Heart left ventricle (tissue), 13 donors: ENCODE measurements around the gene IL31RA.

Experiments used
- POLR2A ChIP-seq, 2 donors: fragments of 450-650 bp; IDR thresholded peaks; one replicate each; pipeline ENCODE4 v1.6.1; 2017; ENCODE audit warnings: antibody characterized with exemption in 2 of 2, mild to moderate bottlenecking in 2 of 2, moderate library complexity in 2 of 2
- TF ChIP-seq, protein P1 (sequence below), 12 donors: fragments of 200-600 bp; sonication (generic) in 4 of 12; IDR thresholded peaks; one replicate each; pipeline versions ENCODE4 v1.5.0 to v1.8.0; 2018 to 2022; ENCODE audit warnings: antibody characterized with exemption in 12 of 12, mild to moderate bottlenecking in 5 of 12
- donor health status: ischemic (EF 13 %, LVEDD 7.1; RV severe dilation, severe dysfunction).
- donor health status: DM: no; HTN: yes; CAD: no.
- donor health status: DM: no; HTN: no; CAD: no.
- donor health status: ischemic (EF 25% LVEDD 6.9; RV normal size, moderate dysfunction).
- donor health status: ischemic (EF 25% LVEDD 5.7; RV mildly dilated, moderate dysfunction).
- donor health status: ischemic (EF 35%, LVEDD 5.7; RV mildly dilated, moderate dysfunction).
- donor health status: nonischemic (EF 11% LVEDD 7.7; RV severe dilation, severe dysfunction).
- donor health status: DM: yes; HTN: yes; CAD: no.
- donor health status: PGD.
- donor health status: ischemic (EF 29% LVEDD 5.4; RV normal size, mild dysfunction).
- donor health status: nonischemic (EF 23%, LVEDD 6.1; RV moderate dilation, normal function).

DNA sequence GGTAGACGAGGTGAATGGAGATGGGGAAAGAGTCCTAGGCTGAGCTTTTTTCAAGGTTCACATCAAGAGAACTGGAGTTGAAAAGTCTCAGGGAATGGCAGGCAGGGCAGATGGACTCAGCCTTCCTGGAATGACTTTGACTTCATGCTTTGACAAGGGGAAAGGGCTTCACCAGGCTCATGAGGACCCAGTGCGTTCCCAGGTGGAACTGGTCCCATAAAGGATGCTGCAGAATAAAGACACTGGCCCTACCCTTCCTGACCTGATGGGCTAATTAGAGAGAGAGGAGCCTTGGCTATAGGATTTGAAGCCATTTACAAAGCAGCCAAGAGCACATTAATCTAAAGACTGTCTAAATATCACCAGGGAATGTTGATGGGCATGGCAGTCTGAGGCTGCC lies 63.8 kb downstream of the IL31RA start:
- TF ChIP-seq, protein P1, sequence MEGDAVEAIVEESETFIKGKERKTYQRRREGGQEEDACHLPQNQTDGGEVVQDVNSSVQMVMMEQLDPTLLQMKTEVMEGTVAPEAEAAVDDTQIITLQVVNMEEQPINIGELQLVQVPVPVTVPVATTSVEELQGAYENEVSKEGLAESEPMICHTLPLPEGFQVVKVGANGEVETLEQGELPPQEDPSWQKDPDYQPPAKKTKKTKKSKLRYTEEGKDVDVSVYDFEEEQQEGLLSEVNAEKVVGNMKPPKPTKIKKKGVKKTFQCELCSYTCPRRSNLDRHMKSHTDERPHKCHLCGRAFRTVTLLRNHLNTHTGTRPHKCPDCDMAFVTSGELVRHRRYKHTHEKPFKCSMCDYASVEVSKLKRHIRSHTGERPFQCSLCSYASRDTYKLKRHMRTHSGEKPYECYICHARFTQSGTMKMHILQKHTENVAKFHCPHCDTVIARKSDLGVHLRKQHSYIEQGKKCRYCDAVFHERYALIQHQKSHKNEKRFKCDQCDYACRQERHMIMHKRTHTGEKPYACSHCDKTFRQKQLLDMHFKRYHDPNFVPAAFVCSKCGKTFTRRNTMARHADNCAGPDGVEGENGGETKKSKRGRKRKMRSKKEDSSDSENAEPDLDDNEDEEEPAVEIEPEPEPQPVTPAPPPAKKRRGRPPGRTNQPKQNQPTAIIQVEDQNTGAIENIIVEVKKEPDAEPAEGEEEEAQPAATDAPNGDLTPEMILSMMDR (IDR thresholded peaks at IDR 0.05): no peak
- TF ChIP-seq POLR2A (IDR thresholded peaks at IDR 0.05): no peak
